ENCODE results near the gene LCE3D.
"Not testable (repeated sequence)": the region's sequence is repeated elsewhere in the genome, so short reads cannot be mapped to it uniquely, and the experiment has no call there.

LCE3D gene

DNA sequence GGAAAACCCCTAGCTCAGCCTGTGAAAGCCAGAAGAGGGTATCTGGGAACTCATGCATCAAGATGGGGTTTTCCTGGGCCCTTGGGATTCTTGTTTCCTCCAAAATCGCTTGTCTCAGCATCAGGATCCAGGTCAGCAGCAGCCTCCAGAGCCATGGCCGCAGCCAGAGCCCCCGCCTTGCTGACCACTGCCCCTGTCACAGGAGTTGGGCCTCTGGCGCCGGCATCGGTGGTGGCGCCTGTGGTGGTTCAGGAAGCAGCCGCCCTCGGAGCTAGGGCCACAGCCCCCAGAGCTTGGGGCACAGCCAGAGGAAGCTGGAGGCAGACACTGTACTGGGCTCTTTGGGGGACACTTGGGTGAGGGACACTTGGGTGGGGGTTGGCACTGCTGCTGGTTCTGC lies 790 bp downstream of the LCE3D start:
- H3K27me3 ChIP-seq (ENCODE audit: control insufficient read depth in 5 of 5, insufficient read depth in 4 of 5, low read length in 5 of 5); H3K9me3 ChIP-seq (ENCODE audit: control insufficient read depth in 5 of 5, low read length in 5 of 5); H3K36me3 ChIP-seq (ENCODE audit: control insufficient read depth in 5 of 5, insufficient read depth in 5 of 5, low read length in 5 of 5); H3K4me1 ChIP-seq (ENCODE audit: control insufficient read depth in 5 of 5, insufficient read depth in 5 of 5, low read length in 5 of 5); H3K9ac ChIP-seq (ENCODE audit: low read length in 5 of 5); H3K4me3 ChIP-seq (ENCODE audit: low read depth in 1 of 5, low read length in 5 of 5); H3K27ac ChIP-seq (ENCODE audit: low read depth, low read length): not testable (repeated sequence)

DNA sequence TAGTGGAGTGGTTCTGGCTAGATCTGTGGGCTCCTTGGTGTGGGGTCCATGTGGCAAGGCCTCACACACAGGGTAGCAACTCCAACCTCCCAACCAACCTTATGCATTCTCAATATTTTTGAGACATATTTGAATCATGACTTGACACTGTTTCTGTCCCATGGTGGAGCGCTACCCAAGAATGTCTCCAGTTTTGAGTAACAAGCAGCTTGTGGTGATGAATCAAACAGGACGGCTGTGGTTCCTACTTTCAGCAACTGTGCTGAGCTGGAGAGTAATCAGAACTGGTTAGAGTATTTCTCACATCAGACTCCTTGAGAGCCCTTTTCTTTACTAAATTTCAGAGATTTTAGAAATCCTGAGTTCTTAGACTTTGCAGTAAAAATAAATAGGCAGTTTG lies 3.1 kb downstream of the LCE3D start:
- Histone ChIP-seq H3K36me3 (ENCODE audit: control insufficient read depth in 5 of 5, insufficient read depth in 5 of 5, low read length in 5 of 5) (no peaks in the 10 kb centered on the region), H3K9ac (ENCODE audit: low read length in 5 of 5) (no peak overlapping the region), H3K9me3 (ENCODE audit: control insufficient read depth in 5 of 5, low read length in 5 of 5) (no peaks in the 10 kb centered on the region), H3K4me3 (ENCODE audit: low read depth in 1 of 5, low read length in 5 of 5) (no peak overlapping the region), H3K27ac (ENCODE audit: low read depth, low read length) (no peak overlapping the region), H3K27me3 (ENCODE audit: control insufficient read depth in 5 of 5, insufficient read depth in 4 of 5, low read length in 5 of 5) (no peaks in the 10 kb centered on the region), H3K4me1 (ENCODE audit: control insufficient read depth in 5 of 5, insufficient read depth in 5 of 5, low read length in 5 of 5) (no peaks in the 10 kb centered on the region)

DNA sequence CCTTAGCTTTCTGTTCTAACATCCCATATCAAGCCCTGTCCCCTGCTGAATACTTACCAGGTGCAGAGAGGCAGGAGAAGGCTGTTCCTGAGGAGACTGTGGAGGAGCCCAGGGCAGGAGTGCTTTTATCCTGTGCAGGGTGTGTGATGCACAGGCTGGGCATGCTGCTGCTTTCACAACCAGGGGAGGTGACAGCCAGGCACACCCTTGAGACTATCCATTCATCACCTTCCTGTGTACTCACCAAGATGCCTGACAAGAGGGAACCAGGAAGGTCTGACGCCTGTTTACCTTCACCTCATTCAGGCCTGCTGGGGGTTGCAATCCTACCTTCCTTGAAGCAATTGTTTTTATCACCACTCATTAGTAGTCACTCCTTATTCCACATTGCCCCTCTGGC lies 13.6 kb downstream of the LCE3D start, which contains the start of gene LCE3E:
Gene LCE3E (minus strand): TSS at position 100 of the 400 bp plus-strand sequence. CDS start 572 bp downstream, outside the sequence.
- H3K9me3 ChIP-seq (ENCODE audit: control insufficient read depth in 5 of 5, low read length in 5 of 5) = peaks cover 0 to 20% (median 3%) of the 10 kb centered on the region in 5 donors
- no peak within 1 kb of the TSS for H3K9ac ChIP-seq (ENCODE audit: low read length in 5 of 5)
- no peak within 1 kb of the TSS for H3K27ac ChIP-seq (ENCODE audit: low read depth, low read length)
- no peak within 1 kb of the TSS for H3K4me3 ChIP-seq (ENCODE audit: low read depth in 1 of 5, low read length in 5 of 5)
- H3K27me3 ChIP-seq (ENCODE audit: control insufficient read depth in 5 of 5, insufficient read depth in 4 of 5, low read length in 5 of 5) = peaks cover 0 to 4% (median 0%) of the 10 kb centered on the region in 5 donors
- no peaks in the 10 kb centered on the region for H3K36me3 ChIP-seq (ENCODE audit: control insufficient read depth in 5 of 5, insufficient read depth in 5 of 5, low read length in 5 of 5)
- no peaks in the 10 kb centered on the region for H3K4me1 ChIP-seq (ENCODE audit: control insufficient read depth in 5 of 5, insufficient read depth in 5 of 5, low read length in 5 of 5)

DNA sequence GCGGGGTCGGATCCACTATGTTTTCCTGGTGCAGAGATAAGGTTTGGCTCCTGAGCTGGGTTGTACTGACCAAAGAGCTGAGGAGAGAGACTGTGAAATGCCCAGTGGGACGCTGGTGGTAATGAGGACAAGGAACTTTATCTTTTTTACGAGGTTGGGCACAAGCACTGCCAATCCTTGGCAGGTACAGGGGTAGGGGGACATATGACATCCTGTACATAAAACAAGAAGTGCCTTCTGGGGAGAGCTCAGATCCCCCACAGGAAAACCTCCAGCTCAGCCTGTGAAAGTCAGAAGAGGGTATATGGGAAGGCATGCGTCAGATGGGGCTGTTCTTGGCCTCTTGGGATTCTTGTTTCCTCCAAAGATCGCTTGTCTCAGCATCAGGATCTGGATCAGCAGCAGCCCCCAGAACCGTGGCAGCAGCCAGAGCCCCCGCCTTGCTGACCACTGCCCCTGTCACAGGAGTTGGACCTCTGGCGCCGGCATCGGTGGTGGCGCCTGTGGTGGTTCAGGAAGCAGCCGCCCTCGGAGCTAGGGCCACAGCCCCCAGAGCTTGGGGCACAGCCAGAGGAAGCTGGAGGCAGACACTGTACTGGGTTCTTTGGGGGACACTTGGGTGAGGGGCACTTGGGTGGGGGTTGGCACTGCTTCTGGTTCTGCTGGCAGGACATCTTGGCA lies 14.6 kb downstream of the LCE3D start:
- no peak overlapping the region for H3K9ac ChIP-seq (ENCODE audit: low read length in 5 of 5)
- H3K27ac ChIP-seq (ENCODE audit: low read depth, low read length) = no peak overlapping the region
- no peak overlapping the region for H3K4me3 ChIP-seq (ENCODE audit: low read depth in 1 of 5, low read length in 5 of 5)
- H3K4me1 ChIP-seq (ENCODE audit: control insufficient read depth in 5 of 5, insufficient read depth in 5 of 5, low read length in 5 of 5) = no peaks in the 10 kb centered on the region
- H3K9me3 ChIP-seq (ENCODE audit: control insufficient read depth in 5 of 5, low read length in 5 of 5) = peaks cover 0 to 20% (median 3%) of the 10 kb centered on the region in 5 donors
- peaks cover 0 to 4% (median 0%) of the 10 kb centered on the region in 5 donors for H3K27me3 ChIP-seq (ENCODE audit: control insufficient read depth in 5 of 5, insufficient read depth in 4 of 5, low read length in 5 of 5)
- no peaks in the 10 kb centered on the region for H3K36me3 ChIP-seq (ENCODE audit: control insufficient read depth in 5 of 5, insufficient read depth in 5 of 5, low read length in 5 of 5)

DNA sequence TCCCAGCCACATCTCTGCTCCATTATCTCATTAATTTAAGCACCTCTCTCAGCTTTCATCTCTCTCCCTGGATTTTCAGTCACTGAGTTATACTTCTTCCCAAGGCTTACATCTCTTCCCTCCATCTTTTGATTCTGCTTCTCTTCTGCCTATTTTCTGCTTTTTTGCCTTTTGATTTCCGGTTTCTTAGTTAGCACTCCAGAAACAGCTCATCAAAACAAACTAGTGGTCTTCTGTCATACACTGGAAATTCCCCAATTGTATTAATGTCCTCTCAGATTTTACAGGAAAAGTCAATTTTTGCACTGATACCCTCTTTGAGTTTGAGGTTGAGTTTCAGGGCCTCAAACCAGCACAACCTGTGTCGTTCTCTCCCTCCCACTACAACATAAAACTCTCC lies 15.2 kb downstream of the LCE3D start:
- no peak overlapping the region for H3K27ac ChIP-seq (ENCODE audit: low read depth, low read length)

DNA sequence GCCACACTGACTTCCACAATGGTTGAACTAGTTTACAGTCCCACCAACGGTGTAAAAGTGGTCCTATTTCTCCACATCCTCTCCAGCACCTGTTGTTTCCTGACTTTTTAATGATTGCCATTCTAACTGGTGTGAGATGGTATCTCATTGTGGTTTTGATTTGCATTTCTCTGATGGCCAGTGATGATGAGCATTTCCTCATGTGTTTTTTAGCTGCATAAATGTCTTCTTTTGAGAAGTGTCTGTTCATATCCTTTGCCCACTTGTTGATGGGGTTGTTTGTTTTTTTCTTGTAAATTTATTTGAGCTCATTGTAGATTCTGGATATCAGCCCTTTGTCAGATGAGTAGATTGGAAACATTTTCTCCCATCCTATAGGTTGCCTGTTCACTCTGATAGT lies 32.0 kb downstream of the LCE3D start:
- H3K27me3 ChIP-seq (ENCODE audit: control insufficient read depth in 5 of 5, insufficient read depth in 4 of 5, low read length in 5 of 5); H3K9ac ChIP-seq (ENCODE audit: low read length in 5 of 5); H3K36me3 ChIP-seq (ENCODE audit: control insufficient read depth in 5 of 5, insufficient read depth in 5 of 5, low read length in 5 of 5); H3K4me3 ChIP-seq (ENCODE audit: low read depth in 1 of 5, low read length in 5 of 5); H3K4me1 ChIP-seq (ENCODE audit: control insufficient read depth in 5 of 5, insufficient read depth in 5 of 5, low read length in 5 of 5); H3K9me3 ChIP-seq (ENCODE audit: control insufficient read depth in 5 of 5, low read length in 5 of 5); H3K27ac ChIP-seq (ENCODE audit: low read depth, low read length): not testable (repeated sequence)

More for the DNA sequence above, 15.2 kb downstream of the LCE3D start:
- Histone ChIP-seq H3K9me3 (ENCODE audit: control insufficient read depth in 5 of 5, low read length in 5 of 5) (peaks cover 0 to 17% (median 3%) of the 10 kb centered on the region in 5 donors), H3K36me3 (ENCODE audit: control insufficient read depth in 5 of 5, insufficient read depth in 5 of 5, low read length in 5 of 5) (no peaks in the 10 kb centered on the region), H3K9ac (ENCODE audit: low read length in 5 of 5) (no peak overlapping the region), H3K4me1 (ENCODE audit: control insufficient read depth in 5 of 5, insufficient read depth in 5 of 5, low read length in 5 of 5) (no peaks in the 10 kb centered on the region), H3K4me3 (ENCODE audit: low read depth in 1 of 5, low read length in 5 of 5) (no peak overlapping the region), H3K27me3 (ENCODE audit: control insufficient read depth in 5 of 5, insufficient read depth in 4 of 5, low read length in 5 of 5) (peaks cover 0 to 4% (median 0%) of the 10 kb centered on the region in 5 donors)

DNA sequence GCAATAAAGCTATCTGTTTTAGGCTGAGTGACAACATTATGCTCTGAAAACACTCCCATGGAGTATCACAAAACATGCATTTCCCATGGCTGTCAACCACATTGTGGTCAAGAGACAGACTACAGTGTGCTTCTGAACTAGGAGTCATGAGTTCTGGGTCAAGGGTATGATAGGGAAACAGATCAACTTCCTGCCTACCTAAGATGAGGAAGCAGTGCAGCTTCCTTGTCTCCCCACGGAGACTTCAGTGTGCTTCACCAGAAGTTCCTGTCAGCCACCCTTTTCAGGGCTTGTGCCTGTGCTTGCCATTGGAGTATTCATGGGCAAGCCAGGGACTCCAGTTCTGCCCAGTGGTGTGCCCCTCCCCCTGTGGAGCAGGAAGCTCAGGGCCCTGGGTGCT lies 33.6 kb downstream of the LCE3D start:
- no peak overlapping the region for H3K27ac ChIP-seq (ENCODE audit: low read depth, low read length)
- no peak overlapping the region for H3K4me3 ChIP-seq (ENCODE audit: low read depth in 1 of 5, low read length in 5 of 5)
- peaks cover 0 to 7% (median 0%) of the 10 kb centered on the region in 5 donors for H3K9me3 ChIP-seq (ENCODE audit: control insufficient read depth in 5 of 5, low read length in 5 of 5)
- no peaks in the 10 kb centered on the region for H3K36me3 ChIP-seq (ENCODE audit: control insufficient read depth in 5 of 5, insufficient read depth in 5 of 5, low read length in 5 of 5)
- H3K27me3 ChIP-seq (ENCODE audit: control insufficient read depth in 5 of 5, insufficient read depth in 4 of 5, low read length in 5 of 5) = no peaks in the 10 kb centered on the region
- no peaks in the 10 kb centered on the region for H3K4me1 ChIP-seq (ENCODE audit: control insufficient read depth in 5 of 5, insufficient read depth in 5 of 5, low read length in 5 of 5)
- H3K9ac ChIP-seq (ENCODE audit: low read length in 5 of 5) = no peak overlapping the region

DNA sequence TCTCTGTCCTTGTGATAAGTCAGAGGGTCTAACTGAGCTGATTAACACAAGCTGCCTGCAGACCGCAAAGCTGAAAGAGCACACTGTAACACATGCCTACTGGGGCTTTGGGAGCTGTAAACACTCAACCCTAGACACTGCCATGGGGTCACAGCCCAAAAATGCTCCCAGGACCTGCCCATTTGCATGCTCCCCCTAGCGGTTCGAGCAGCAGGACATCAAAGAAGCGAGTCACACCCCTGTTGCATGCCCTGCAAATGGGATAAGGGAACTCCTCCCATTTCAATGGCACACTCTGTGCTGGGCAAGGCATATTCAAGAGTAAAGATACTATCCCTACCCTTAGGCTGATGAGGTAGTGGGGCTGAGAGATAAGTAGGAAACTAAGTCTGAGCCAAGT lies 36.5 kb downstream of the LCE3D start:
- H3K27me3 ChIP-seq (ENCODE audit: control insufficient read depth in 5 of 5, insufficient read depth in 4 of 5, low read length in 5 of 5) = no peaks in the 10 kb centered on the region
- no peaks in the 10 kb centered on the region for H3K4me1 ChIP-seq (ENCODE audit: control insufficient read depth in 5 of 5, insufficient read depth in 5 of 5, low read length in 5 of 5)
- no peak overlapping the region for H3K27ac ChIP-seq (ENCODE audit: low read depth, low read length)
- H3K36me3 ChIP-seq (ENCODE audit: control insufficient read depth in 5 of 5, insufficient read depth in 5 of 5, low read length in 5 of 5) = no peaks in the 10 kb centered on the region
- no peak overlapping the region for H3K9ac ChIP-seq (ENCODE audit: low read length in 5 of 5)
- H3K9me3 ChIP-seq (ENCODE audit: control insufficient read depth in 5 of 5, low read length in 5 of 5) = peaks cover 0 to 7% (median 0%) of the 10 kb centered on the region in 5 donors
- H3K4me3 ChIP-seq (ENCODE audit: low read depth in 1 of 5, low read length in 5 of 5) = no peak overlapping the region

DNA sequence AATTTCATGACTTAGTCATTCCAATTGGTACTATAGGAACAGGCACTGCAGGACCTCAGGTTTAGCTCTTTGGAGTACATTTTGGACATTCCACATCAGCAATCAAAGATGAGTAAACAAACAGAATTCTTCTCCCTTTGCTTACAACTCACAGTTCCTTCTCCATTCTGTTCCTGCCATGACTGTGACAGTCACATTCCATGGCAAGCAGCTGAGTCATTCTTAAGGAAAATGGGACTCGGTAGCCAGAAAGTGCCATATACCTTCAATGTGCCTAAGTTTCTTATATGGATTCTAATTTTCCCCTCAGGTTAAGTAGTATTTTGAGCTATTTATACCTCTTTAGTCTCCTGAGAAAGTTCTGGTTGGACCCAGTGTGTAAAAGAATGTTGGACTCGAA lies 40.4 kb downstream of the LCE3D start:
- Histone ChIP-seq H3K4me3 (ENCODE audit: low read depth in 1 of 5, low read length in 5 of 5) (no peak overlapping the region), H3K27me3 (ENCODE audit: control insufficient read depth in 5 of 5, insufficient read depth in 4 of 5, low read length in 5 of 5) (no peaks in the 10 kb centered on the region), H3K27ac (ENCODE audit: low read depth, low read length) (no peak overlapping the region), H3K9me3 (ENCODE audit: control insufficient read depth in 5 of 5, low read length in 5 of 5) (no peaks in the 10 kb centered on the region), H3K9ac (ENCODE audit: low read length in 5 of 5) (no peak overlapping the region), H3K36me3 (ENCODE audit: control insufficient read depth in 5 of 5, insufficient read depth in 5 of 5, low read length in 5 of 5) (no peaks in the 10 kb centered on the region), H3K4me1 (ENCODE audit: control insufficient read depth in 5 of 5, insufficient read depth in 5 of 5, low read length in 5 of 5) (no peaks in the 10 kb centered on the region)

DNA sequence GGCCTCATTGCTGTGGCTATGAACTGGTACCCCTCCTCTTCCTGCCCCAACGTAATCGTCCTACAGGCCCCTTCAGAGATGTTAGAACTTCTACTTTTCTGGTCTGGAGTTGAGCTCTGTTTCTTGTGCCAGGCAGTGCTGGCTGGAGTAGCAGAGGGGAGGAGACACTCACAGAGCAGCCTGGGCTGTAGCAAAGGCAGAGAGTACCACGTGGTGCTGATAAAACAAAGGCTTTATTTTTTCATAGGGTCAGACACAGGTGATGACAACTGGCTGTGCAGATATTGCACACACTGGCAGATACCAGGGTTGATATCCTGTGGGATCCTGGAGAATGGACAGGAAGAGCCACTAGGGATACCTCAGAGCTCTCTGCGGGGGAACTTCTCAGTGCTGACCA lies 42.8 kb downstream of the LCE3D start:
- no peaks in the 10 kb centered on the region for H3K4me1 ChIP-seq (ENCODE audit: control insufficient read depth in 5 of 5, insufficient read depth in 5 of 5, low read length in 5 of 5)
- no peak overlapping the region for H3K4me3 ChIP-seq (ENCODE audit: low read depth in 1 of 5, low read length in 5 of 5)
- no peaks in the 10 kb centered on the region for H3K36me3 ChIP-seq (ENCODE audit: control insufficient read depth in 5 of 5, insufficient read depth in 5 of 5, low read length in 5 of 5)
- H3K9me3 ChIP-seq (ENCODE audit: control insufficient read depth in 5 of 5, low read length in 5 of 5) = no peaks in the 10 kb centered on the region
- H3K9ac ChIP-seq (ENCODE audit: low read length in 5 of 5) = no peak overlapping the region
- no peak overlapping the region for H3K27ac ChIP-seq (ENCODE audit: low read depth, low read length)
- H3K27me3 ChIP-seq (ENCODE audit: control insufficient read depth in 5 of 5, insufficient read depth in 4 of 5, low read length in 5 of 5) = peaks cover 0 to 2% (median 0%) of the 10 kb centered on the region in 5 donors

Data from subcutaneous abdominal adipose tissue (tissue), 5 donors.